ENCODE measurements around the gene PRX. TPM values are rescaled to one million over a fixed set of nuclear protein-coding genes. Genes with fewer than 3 reads are reported as not detected.
"Not testable (repeated sequence)": the region's sequence is repeated elsewhere in the genome, so short reads cannot be mapped to it uniquely, and the experiment has no call there.

PRX gene, protein sequence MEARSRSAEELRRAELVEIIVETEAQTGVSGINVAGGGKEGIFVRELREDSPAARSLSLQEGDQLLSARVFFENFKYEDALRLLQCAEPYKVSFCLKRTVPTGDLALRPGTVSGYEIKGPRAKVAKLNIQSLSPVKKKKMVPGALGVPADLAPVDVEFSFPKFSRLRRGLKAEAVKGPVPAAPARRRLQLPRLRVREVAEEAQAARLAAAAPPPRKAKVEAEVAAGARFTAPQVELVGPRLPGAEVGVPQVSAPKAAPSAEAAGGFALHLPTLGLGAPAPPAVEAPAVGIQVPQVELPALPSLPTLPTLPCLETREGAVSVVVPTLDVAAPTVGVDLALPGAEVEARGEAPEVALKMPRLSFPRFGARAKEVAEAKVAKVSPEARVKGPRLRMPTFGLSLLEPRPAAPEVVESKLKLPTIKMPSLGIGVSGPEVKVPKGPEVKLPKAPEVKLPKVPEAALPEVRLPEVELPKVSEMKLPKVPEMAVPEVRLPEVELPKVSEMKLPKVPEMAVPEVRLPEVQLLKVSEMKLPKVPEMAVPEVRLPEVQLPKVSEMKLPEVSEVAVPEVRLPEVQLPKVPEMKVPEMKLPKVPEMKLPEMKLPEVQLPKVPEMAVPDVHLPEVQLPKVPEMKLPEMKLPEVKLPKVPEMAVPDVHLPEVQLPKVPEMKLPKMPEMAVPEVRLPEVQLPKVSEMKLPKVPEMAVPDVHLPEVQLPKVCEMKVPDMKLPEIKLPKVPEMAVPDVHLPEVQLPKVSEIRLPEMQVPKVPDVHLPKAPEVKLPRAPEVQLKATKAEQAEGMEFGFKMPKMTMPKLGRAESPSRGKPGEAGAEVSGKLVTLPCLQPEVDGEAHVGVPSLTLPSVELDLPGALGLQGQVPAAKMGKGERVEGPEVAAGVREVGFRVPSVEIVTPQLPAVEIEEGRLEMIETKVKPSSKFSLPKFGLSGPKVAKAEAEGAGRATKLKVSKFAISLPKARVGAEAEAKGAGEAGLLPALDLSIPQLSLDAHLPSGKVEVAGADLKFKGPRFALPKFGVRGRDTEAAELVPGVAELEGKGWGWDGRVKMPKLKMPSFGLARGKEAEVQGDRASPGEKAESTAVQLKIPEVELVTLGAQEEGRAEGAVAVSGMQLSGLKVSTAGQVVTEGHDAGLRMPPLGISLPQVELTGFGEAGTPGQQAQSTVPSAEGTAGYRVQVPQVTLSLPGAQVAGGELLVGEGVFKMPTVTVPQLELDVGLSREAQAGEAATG (N-terminal part only)
- polyA plus RNA-seq (2012; ENCODE audit: insufficient read depth, insufficient read length): 3.0 TPM

DNA sequence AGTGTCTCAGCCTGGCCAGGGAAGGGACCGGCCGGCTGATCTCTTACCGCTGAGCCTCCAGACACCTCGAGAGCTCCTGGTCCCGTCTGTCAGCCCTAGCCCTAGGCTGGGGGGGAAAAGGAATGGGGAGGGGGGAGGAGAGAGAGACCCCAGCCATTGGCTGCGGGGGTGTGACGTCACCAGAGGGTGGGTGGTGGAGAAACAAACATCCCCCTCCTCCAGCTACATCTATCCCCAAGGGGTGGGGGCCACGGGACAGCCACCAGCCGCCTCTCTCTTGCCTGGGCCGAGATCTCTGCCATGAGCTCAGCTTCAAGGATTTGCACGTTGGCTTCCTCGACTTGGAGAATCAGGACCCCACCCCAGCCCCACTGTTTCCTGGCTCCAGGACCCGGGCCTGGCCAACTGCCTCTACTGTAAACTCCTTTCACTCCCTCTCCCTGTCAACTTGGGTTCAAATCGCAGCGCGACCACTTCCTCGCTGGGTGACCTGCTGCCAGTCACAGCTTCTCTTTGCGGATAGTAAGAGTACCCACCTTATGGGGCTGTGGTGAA is at the start of gene PRX:
PRX (minus strand) TSS at position 88 of the 555 bp plus-strand sequence. CDS start 5,446 bp downstream, outside the sequence.
- DNase-seq (ENCODE audit: low read depth, low spot score): peak; percentile 32
- no peak within 1 kb of the TSS for H3K4me3 ChIP-seq (ENCODE audit: low read length)

DNA sequence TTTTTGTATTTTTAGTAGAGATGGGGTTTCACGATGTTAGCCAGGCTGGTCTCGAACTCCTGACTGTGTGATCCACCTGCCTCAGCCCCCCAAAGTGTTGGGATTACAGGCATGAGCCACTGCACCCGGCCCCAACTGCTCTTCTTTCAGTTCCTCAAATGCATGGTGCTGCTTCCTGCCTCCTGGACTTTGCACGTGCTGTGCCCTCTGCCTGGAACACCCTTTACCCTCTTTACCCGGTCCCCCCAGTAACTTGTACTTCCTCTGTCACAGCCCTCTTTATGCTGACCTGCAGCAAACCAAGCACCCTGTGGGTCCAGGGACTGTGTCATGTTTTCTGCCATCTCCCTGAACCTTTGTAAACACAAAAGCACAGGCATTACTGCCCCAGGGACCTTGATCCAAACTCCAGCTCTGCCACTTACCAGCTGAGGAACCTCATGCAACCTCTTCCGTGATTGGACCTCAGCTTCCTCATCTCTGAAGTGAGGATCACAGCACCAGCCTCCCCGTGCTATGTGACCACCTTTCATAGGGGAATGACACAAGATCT is 48.6 kb upstream of the PRX start:
- no peak for DNase-seq (ENCODE audit: low read depth, low spot score)

DNA sequence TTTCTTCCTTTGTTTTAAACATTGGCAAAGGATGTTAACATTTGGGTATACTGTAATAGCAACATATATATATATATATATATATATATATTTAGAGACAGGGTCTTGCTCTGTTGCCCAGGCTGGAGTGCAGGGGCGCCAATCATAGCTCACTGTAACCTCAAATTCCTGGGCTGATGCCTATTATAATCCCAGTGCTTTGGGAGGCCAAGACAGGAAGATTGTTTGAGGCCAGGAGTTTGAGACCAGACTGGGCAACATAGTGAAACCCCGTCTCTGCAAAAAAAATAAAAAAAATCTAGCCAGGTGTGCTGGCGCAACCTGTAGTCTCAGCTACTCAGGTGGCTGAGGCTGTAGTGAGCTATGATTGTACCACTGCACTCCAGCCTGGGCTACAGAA is 47.0 kb upstream of the PRX start:
- H3K4me3 ChIP-seq (ENCODE audit: low read length): no peak overlapping the region
- no peak for DNase-seq (ENCODE audit: low read depth, low spot score)

More for the DNA sequence above, 48.6 kb upstream of the PRX start:
- no peak overlapping the region for H3K4me3 ChIP-seq (ENCODE audit: low read length)

DNA sequence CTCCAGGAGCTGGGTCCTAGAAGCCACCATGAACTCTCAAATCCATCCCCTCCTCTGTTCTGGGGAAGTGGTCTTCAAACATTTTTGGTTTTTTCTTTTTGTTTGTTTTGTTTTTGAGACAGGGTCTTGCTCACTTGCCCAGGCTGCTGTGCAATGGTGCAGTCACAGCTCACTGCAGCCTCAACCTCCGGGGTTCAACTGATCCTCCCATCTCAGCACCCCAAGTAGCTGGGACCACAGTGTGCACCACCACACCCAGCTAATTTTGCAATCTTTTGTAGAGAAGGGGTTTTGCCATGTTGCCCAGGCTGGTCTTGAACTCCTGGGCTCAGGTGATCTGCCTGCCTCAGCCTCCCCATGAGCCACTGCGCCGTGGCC is 45.4 kb upstream of the PRX start:
- H3K4me3 ChIP-seq (ENCODE audit: low read length): no peak overlapping the region
- DNase-seq (ENCODE audit: low read depth, low spot score): no peak

DNA sequence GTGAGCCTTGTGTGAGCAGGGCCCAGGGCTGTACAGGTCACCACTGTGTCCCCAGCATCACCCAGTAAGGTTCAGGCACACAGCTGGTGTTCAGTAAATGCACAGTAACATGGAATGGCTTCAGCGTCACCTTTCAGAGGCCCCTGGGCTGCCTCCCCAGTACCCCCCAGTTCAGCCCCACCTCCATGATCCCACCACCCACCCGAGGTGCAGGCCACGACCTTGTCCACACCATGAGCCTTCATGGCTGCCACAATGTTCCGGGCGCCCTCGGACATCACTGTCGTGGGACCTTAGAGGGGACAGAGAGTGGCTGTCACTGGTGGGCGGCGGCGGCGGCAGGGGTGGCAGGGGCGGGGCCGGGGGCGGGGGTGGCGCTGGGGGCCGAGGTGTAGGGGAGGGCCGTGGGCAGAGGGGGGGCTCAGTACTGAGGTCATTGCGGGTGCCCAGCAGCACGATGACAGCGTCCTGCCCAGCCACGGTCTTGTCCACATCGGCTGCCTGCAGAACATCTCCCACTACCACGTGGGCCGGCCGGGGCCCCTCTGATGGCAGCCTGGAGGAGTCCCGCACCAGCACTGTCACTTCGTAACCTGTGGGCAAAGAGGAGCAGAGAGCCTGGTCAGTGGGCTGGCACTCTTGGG is 44.9 kb upstream of the PRX start:
- DNase-seq (ENCODE audit: low read depth, low spot score): no peak

DNA sequence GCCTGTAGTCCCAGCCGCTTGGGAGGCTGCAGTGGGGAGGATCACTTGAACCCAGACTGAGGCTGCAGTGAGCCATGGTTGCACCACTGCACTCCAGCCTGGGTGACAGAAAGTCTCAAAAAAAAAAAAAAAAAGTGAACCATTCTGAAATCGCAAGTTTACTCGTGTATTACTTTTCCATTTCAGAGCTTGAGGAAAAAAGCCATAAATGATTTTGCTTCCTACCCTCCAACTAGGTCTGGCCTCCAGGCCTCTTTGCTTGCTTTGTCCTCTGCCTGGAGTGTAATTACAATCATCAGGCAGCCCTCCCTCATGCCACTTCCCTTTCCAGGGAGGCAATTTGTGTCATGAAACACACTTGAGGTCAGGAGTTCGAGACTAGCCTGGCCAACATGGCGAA is 43.9 kb upstream of the PRX start:
- no peak for DNase-seq (ENCODE audit: low read depth, low spot score)
- no peak overlapping the region for H3K4me3 ChIP-seq (ENCODE audit: low read length)

More for the DNA sequence above, 44.9 kb upstream of the PRX start:
- H3K4me3 ChIP-seq (ENCODE audit: low read length): no peak overlapping the region

DNA sequence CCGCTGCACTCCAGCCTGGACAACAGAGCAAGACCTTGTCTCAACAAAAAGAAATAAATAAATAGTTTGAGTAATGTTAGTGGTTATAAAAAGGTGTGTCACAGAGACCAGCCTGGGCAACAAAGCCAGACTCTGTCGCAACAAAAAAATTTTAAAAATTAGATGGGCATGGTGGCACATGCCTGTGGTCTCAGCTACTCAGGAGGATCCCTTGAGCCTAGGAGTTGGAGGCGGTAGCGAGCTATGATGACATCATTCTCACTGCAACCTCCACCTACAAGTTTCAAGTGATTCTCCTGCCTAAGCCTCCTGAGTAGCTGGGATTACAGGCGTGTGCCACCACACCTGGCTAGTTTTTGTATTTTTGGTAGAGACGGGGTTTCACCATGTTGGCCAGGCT is 40.8 kb upstream of the PRX start:
- H3K4me3 ChIP-seq (ENCODE audit: low read length); DNase-seq (ENCODE audit: low read depth, low spot score): not testable (repeated sequence)

DNA sequence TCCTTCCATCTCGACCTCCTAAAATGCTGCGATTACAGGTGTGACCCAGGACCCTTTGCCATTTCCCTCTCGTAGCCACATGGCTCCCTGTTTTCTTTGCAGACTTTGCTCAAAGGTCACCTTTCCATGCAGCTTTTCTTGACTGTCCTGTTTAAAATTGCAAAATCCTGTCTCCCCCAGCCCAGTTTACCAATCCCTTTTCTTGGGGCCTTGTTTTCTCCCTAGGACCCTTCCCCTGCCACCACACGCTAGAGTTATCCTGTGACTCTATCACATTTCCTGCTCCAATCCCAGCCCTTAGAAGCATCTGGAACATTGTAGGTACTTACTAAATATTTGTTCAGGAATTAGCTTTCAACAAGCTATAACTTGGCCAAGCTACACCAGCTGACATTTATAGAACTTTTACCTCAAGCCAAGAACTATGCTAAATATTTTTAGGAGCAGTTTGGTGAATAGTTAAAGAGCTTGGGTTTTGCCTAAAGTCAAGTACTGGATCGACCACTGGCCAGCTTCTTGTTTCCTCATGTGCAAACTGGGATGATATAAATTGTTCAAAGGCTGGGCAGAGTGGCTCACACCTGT is 40.1 kb upstream of the PRX start:
- DNase-seq (ENCODE audit: low read depth, low spot score): no peak
- no peak overlapping the region for H3K4me3 ChIP-seq (ENCODE audit: low read length)

DNA sequence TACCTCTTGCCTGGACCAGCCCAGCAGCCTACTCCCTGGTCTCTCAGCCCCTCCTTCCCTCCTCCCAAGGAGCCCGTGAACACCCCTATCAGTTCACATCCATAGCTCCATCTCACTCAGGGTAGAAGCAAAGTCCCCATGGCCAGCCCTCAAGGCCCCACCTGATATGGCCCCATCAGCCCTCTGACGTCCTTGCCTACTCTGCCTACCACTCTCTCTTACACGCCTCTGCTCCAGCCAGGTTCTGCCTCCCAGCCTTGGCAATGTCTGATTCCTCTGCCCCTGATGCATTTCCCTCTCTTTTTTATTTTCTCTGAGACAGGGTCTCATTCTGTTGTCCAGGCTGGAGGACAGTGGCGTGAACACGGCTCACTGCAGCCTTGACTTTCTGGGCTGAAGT is 38.8 kb upstream of the PRX start:
- no peak overlapping the region for H3K4me3 ChIP-seq (ENCODE audit: low read length)
- no peak for DNase-seq (ENCODE audit: low read depth, low spot score)

DNA sequence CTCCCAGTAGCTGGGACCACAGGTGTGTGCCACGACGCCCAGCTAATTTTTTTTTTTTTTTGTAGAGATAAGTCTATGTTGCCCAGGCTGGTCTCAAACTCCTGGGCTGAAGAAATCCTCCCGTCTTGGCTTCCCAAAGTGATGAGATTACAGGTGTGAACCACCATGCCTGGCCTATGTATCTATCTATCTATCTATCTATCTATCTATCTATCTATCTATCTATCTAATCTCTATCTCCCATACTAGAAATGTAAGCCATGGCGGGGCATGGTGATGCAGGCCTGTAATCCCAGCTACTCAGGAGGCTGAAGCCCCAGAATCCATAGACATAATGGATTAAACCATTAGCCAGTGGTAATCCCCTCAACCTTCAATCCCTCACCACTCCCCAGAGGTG is 37.5 kb upstream of the PRX start:
- H3K4me3 ChIP-seq (ENCODE audit: low read length): no peak overlapping the region
- no peak for DNase-seq (ENCODE audit: low read depth, low spot score)

DNA sequence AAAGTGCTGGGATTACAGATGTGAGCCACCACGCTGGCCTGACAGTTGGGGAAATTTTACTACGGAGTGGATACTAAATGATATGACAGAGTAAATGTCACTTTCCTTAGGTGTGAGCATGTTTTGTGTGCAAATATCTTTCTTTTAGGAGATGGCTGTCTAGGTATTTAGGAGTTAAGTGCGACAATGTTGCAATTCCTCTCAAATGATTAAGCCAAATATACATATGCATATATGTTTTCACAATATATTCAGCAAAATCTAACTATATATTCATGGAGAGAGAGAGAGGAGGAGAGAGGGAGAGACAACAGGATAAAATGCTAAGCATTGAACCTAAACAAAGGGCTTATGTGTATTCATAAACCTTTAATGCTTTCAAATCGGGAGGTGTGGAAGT is 36.3 kb upstream of the PRX start:
- DNase-seq (ENCODE audit: low read depth, low spot score): no peak
- H3K4me3 ChIP-seq (ENCODE audit: low read length): no peak overlapping the region

DNA sequence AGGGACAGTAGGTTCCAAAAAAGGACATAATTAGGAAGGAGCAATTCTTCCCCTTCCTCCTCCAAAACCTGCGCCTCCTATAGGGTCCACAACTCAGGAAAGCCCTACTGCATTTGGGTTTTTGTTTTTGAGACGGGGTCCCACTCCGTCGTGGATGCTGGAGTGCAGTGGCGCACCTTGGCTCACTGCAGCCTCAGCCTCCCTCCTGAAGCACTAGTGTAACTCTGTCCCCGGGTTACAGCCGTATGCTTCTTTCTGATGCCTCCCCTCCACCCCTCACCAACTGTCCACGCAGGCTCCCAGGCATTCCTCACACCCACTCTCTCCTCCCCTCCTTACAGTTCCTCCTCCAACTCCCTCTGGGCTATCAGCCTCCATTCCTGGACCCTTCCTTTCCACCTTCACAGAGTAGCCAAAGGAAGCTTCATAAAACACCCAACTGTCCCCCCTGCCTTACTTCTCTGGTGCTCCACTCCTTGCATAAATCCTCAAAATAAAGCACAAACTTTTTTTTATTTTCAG is 33.1 kb upstream of the PRX start:
- no peak for DNase-seq (ENCODE audit: low read depth, low spot score)
- H3K4me3 ChIP-seq (ENCODE audit: low read length): no peak overlapping the region

DNA sequence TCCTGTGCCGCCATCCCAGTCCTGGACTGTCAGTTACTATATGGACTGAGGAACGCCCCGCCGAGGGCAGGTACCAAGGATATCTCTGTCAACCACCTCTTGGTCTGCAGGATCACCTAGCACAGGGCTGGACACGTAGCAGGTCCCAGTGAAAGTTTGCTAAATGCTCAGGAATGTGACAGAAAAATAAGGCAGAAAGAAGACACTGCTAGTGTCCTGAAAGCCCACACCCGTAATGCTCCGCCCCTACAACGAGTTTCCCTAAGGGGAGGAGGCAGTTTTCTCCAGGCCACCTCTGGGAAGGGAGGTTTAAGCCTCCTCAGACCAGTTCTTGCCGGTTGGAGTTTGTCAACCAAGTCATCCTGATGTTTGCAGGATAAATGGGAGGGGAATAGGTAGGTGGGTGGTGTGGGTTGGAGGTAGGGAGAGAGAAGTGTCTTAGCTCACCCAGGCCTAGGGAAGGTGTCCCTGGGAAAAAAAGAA is 32.6 kb upstream of the PRX start:
- DNase-seq (ENCODE audit: low read depth, low spot score): no peak
- H3K4me3 ChIP-seq (ENCODE audit: low read length): no peak overlapping the region

DNA sequence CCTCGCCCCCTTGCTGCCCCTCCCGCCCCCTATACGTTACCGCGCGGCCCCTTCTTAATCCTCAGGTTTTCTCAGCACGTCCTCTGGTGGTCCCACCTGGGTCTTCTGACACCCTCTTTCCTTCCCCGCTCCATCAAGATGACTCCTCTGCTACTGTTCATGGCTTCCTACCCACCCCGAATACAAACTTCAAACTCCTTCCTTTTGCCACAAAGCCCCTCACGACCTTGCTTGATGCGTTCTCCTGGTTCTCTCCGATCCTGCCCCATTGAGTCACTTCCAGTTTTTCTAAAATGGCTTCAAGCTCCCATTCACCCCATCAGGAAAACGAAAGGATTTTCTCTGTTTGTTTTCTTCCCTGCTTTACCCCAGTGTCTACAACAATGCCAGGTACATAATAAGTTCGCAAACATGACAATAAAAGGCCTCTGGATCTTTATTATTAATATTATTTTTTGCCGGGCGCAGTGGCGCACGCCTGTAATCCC is 31.7 kb upstream of the PRX start:
- DNase-seq (ENCODE audit: low read depth, low spot score): no peak
- peak overlapping the region; percentile 97 for H3K4me3 ChIP-seq (ENCODE audit: low read length)

DNA sequence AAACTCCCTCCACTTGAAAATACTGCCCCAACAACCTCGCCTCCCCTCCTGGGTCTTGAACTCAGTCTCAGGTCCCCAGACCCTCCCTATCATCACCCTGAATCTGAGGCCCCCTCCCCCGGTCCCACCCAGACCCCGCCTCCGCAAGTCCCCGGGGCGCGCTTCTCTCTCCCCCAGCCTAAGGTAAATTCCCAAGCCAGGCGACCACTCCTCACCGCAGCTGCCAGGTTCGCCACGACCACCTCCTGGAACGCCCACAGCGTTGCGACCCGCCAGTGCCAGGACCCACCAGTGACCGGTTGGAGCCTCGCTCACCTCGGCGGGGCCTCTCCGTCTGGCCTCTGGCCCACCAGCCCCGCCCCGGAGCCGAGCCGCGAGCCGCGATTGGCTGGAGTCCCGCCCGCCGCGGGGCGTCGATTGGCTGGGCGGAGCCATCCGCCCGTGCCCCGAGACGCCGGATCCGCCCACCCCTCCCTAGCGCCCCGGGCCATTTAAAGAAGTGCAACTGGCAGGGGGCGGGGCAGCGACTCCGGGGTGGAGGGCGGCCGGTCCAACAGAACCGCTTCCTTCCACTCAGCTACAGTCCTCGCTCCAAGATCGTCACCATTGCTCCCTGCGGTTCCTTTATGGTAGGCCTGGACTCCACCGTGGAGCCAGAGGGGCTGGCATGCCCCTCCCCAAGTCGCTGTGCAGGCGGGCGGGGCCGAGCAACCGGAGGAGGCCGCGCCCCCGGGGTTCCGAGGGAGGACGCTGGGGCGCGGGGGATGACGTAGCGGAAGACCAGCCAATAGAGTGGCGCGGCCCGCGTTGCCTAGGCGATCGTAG is 31.0 kb upstream of the PRX start, which contains the start of gene SERTAD3:
SERTAD3 (minus strand) TSS at position 336 of the 825 bp plus-strand sequence. CDS start 2,255 bp downstream, outside the sequence.
- peak; percentile 91 for DNase-seq (ENCODE audit: low read depth, low spot score)
- peak within 1 kb of the TSS; percentile 97 for H3K4me3 ChIP-seq (ENCODE audit: low read length)

DNA sequence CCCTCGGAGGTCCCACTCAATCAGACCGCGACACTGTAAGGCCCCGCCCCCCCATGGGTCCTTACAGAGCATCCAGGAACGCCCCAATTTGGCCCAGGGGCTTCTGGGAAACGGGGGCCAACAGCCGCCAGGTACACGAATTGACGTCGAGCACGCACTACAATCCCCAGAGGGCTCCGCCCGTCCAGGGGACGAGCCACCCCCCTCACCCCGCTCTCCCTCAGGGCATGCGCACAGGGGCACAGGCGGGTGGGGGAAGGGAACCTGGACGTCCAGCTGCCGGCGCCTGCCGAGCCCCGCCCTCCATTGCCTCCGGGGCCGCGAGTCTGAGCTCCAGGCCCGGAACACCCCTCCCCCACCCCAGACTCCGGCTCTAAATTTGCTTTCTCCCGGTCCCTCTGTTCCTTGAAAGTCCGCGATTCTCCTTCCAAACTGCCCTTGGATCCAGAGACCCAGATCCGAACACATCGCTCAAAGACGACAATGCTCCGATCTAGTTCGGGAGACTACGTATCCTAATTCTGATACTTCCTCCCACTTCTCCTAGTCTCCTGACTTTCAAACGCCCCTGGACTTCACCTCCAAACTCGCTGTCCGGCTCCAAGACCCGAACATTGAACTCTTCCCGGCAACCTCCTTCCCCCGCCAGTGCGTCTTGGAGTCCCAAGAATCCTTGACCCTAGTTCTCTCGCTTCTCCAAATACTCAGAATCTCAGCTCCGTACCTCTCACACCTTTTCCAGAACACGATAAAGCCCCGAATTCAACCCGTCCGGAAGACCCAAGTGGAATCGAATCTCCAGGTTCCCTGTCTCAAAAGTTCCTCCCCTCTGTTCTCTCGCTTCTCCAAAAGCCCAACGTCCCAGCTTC is 30.2 kb upstream of the PRX start:
- DNase-seq (ENCODE audit: low read depth, low spot score): peak; percentile 99
- H3K4me3 ChIP-seq (ENCODE audit: low read length): peak overlapping the region; percentile 97
